OCI-LY3 (cell line): ENCODE results near the gene ZNF830.

Experiments
- EZH2phosphoT487 ChIP-seq: fragments of 200-600 bp; shearing (Covaris generic); IDR thresholded peaks from 2 replicates; pipeline ENCODE4 v1.6.1; 2018; ENCODE audit warnings: antibody characterized with exemption, mixed run types, low read depth
- TF ChIP-seq, protein P1 (sequence below): fragments of 200-600, 300-600 bp; sonication (generic); IDR thresholded peaks from 2 replicates; pipeline ENCODE4 v1.5.1; 2014; ENCODE audit warnings: antibody characterized with exemption, low read length, low read depth

DNA sequence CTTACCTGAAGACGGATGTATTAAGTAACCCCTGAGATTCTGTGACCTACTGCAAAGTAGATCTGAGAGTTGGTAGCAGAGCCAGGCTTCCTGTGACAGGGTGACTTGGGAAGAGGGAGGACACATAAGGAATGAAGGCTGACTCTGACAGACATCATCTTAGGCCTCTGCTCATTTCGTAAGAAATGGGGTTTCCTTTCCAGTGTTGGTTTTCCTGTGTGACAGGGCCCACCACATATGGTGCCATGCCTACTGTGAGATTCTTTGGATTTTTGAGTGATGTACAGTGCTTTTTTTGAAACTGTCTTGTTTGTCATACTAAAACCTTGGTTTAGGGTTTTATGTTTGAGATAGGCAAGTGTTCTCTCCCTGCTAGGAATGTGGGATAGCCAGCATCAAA, 31.7 kb downstream of the ZNF830 start:
- TF ChIP-seq, protein P1, sequence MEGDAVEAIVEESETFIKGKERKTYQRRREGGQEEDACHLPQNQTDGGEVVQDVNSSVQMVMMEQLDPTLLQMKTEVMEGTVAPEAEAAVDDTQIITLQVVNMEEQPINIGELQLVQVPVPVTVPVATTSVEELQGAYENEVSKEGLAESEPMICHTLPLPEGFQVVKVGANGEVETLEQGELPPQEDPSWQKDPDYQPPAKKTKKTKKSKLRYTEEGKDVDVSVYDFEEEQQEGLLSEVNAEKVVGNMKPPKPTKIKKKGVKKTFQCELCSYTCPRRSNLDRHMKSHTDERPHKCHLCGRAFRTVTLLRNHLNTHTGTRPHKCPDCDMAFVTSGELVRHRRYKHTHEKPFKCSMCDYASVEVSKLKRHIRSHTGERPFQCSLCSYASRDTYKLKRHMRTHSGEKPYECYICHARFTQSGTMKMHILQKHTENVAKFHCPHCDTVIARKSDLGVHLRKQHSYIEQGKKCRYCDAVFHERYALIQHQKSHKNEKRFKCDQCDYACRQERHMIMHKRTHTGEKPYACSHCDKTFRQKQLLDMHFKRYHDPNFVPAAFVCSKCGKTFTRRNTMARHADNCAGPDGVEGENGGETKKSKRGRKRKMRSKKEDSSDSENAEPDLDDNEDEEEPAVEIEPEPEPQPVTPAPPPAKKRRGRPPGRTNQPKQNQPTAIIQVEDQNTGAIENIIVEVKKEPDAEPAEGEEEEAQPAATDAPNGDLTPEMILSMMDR, result no peak
- TF ChIP-seq EZH2phosphoT487, result no peak
